GM21717 (cell line): ENCODE measurements around the gene KLHL2.

Experiments used
- ATAC-seq: cut with Tn5 transposase; IDR thresholded peaks from one replicate; pipeline ENCODE4 v1.9.1; 2021; ENCODE audit warnings: mild to moderate bottlenecking, moderate library complexity; ENCODE audit not compliant: unreplicated experiment

The KLHL2 gene

GRCh38 chr4:165286619-165287340 is 79.4 kb downstream of the KLHL2 start:
- ATAC-seq: peak; percentile 87

- peak; percentile 34 for ATAC-seq
These were observed 80.9 kb downstream of the KLHL2 start for GRCh38 chr4:165288226-165288625.

DNA sequence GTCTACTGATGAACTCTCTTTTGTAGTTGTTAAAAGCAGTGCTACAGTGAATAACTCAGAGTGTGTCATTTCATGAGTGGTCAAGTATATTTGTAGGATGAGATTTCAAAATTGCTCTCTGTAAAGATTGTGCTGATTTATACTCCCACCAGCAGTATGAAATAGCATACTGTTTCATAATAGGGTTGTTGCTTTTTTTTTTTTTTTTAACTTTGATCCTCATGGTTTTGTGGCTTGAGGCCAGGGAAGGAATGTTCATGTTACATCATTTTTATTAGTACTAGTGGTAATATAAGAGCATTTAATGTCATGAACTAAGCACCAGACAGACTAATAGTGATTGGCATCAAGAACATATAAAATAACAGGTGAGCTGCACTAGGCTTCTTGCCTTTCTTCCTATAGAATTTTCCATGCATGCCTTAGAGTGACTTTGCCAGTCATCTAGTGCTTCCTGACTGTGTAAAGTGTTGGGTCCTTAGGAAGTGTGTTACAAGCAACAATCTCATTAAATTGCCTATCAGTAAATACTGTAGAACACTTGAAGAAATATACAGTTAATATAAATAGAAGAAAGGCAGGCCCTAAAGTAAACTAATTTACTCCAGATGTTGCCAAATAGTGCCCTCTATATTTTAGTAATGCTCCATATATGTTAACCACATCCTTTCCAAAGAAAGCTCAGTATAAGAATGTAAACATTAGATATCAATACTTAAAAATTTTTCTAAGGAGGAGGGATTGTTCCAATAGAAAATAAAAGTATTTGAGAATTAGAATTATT is 81.5 kb downstream of the KLHL2 start:
- ATAC-seq: peak; percentile 17

- no peak for ATAC-seq
These were observed 82.0 kb downstream of the KLHL2 start for GRCh38 chr4:165289423-165289785.

DNA sequence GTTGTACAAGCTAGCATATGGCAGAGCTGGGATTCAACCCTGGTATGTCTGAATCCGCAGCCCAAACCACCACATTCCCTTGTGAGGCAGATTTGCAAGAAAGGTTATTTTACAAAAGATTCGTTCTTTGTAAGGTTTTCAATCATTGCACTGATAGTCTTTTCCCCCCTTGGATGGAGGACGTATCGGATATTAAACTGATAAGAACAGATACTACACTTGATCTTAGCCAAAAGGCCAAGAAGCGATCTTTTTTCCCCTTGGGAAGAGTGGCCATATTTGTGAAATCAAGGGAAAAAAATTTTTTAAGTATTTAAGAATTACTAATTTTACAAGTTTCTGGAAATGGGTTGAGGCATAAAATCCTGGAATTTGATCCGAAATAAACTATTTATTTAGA is 85.7 kb downstream of the KLHL2 start:
- no peak for ATAC-seq

- no peak for ATAC-seq
These were observed 86.7 kb downstream of the KLHL2 start for GRCh38 chr4:165293927-165294649.

- ATAC-seq: peak; percentile 94
These were observed 87.5 kb downstream of the KLHL2 start for GRCh38 chr4:165294907-165295306.

GRCh38 chr4:165297626-165298025 is 90.3 kb downstream of the KLHL2 start:
- ATAC-seq: no peak

GRCh38 chr4:165299399-165300060 is 92.2 kb downstream of the KLHL2 start:
- no peak for ATAC-seq

DNA sequence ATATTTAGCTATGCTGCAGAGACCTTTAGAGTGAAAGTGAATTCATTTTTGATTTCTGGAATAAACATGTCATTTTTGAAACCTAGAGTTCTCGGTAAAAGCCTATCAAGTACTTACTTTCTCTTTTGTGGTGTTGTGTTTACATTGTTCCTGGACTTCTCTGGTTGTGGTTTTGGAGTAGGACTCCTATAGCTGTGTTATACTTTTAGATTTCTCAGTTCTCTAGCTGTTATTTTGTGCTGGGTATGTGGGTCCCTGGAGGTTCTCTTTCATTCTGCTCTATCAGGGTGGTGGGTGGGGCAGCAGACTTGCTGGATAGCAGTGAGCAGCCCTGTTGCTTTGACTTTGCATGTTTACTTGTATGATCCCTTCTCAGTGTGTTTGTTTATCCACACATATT is 94.5 kb downstream of the KLHL2 start:
- peak; percentile 92 for ATAC-seq

- no peak for ATAC-seq
These were observed 95.3 kb downstream of the KLHL2 start for GRCh38 chr4:165302658-165303057.

DNA sequence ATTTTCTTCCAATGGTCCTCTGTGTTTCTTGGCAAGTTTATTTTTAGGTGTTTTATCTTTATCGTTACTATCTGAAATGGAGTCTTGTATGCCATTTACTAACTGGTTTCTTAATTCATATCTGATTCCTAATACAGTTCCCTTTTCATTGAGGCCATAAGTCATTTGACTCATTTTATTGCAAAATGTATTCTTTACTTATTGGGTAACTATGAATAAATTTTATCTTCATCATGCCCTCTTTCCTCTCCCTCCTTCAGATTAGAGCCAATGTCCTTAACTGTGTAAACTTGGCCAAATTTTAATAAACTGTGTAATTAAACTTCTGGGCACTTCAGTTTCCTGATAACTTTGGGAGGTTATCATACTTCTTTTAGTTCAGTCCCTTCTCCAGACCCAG is 100.8 kb downstream of the KLHL2 start:
- no peak for ATAC-seq

DNA sequence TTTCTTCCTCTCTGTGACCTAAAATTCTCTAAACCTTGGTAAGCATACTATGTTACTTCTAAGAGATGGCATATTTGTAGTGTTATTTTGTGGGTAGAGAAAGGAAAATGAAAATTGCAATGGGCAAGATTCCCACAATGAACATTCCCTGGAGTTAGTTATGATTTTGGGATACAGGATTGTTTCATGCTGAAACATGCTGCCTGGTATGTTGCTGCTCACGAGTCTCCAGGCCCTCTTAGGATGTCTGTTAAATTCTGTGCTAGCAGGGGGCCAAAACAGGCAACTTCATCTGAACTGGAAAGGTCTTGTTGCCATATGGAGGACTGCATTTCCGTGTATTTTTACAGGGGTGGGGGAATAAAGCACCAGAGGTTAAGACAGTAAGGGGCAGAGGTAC is 101.2 kb downstream of the KLHL2 start:
- ATAC-seq: no peak

GRCh38 chr4:165309456-165309855 is 102.1 kb downstream of the KLHL2 start:
- ATAC-seq: no peak

GRCh38 chr4:165312506-165312905 is 105.1 kb downstream of the KLHL2 start:
- ATAC-seq: no peak

GRCh38 chr4:165319030-165319429 is 111.7 kb downstream of the KLHL2 start:
- ATAC-seq: no peak

DNA sequence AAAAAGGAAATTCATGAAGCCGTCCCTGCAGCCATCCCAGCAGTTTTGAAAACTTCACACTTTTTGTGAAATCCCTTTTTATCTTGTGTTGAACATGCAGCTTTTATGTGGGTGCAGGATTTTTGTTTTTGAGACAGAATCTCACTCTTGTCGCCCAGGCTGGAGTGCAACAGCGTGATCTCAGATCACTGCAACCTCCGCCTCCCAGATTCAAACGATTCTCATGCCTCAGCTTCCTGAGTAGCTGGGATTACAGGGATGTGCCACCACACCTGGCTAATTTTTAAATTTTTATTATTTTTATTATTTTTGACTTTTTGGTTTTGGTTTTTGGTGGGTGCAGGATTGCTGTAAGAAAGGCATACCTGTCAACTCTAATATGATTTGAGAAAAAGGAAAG is 112.1 kb downstream of the KLHL2 start:
- ATAC-seq: no peak

- ATAC-seq: no peak
These were observed 117.0 kb downstream of the KLHL2 start for GRCh38 chr4:165324236-165324917.

GRCh38 chr4:165324918-165325304 is 117.5 kb downstream of the KLHL2 start:
- no peak for ATAC-seq

- ATAC-seq: no peak
These were observed 118.6 kb downstream of the KLHL2 start for GRCh38 chr4:165325732-165326512.
